Liver (tissue), 9 donors: ENCODE data around the gene U2AF2. TPM values are rescaled to one million over a fixed set of nuclear protein-coding genes. Genes with fewer than 3 reads are reported as not detected.

ENCODE experiments used
- DNase-seq: peaks from one replicate; pipeline ENCODE4 v3.0.0-alpha.2; 2017; ENCODE audit warnings: low spot score
- H3K27ac ChIP-seq, 2 donors: one replicate each; pipeline ENCODE4 v1.7.0; 2013; ENCODE audit warnings: inconsistent platforms in 2 of 2, low read length in 2 of 2, control low read depth in 1 of 2, low read depth in 1 of 2, mild to moderate bottlenecking in 1 of 2
- H3K27me3 ChIP-seq, 4 donors: one replicate each; pipeline versions ENCODE4 v1.6.1 to v1.7.0; 2013; ENCODE audit warnings: low read length in 3 of 4, inconsistent platforms in 1 of 4, mild to moderate bottlenecking in 1 of 4, moderate library complexity in 1 of 4; ENCODE audit not compliant: control insufficient read depth in 4 of 4, insufficient read depth in 4 of 4
- H3K36me3 ChIP-seq, 4 donors: one replicate each; pipeline versions ENCODE4 v1.6.1 to v1.7.0; 2013; ENCODE audit warnings: low read length in 3 of 4, mild to moderate bottlenecking in 3 of 4, low read depth in 1 of 4, moderate library complexity in 1 of 4; ENCODE audit not compliant: control insufficient read depth in 4 of 4, insufficient read depth in 3 of 4
- H3K4me1 ChIP-seq, 4 donors: one replicate each; pipeline versions ENCODE4 v1.6.1 to v1.7.0; 2013; ENCODE audit warnings: low read length in 3 of 4, mild to moderate bottlenecking in 3 of 4, moderate library complexity in 1 of 4; ENCODE audit not compliant: control insufficient read depth in 4 of 4, insufficient read depth in 4 of 4
- H3K4me3 ChIP-seq, 3 donors: one replicate each; pipeline versions ENCODE4 v1.6.1 to v1.7.0; 2013; ENCODE audit warnings: low read length in 3 of 3, control low read depth in 1 of 3, low read depth in 1 of 3, mild to moderate bottlenecking in 1 of 3
- H3K9ac ChIP-seq, 2 donors: one replicate each; pipeline ENCODE4 v1.7.0; 2013; ENCODE audit warnings: low read length in 2 of 2, mild to moderate bottlenecking in 2 of 2, moderate library complexity in 2 of 2, control low read depth in 1 of 2, low read depth in 1 of 2
- H3K9me3 ChIP-seq, 4 donors: one replicate each; pipeline versions ENCODE4 v1.6.1 to v1.7.0; 2013; ENCODE audit warnings: low read length in 3 of 4; ENCODE audit not compliant: control insufficient read depth in 4 of 4
- EGR1 ChIP-seq, 2 donors: IDR thresholded peaks; 2 replicates each; pipeline ENCODE4 v1.6.1; 2016 to 2018; ENCODE audit warnings: antibody characterized with exemption in 2 of 2, low read depth in 2 of 2
- FOXA2 ChIP-seq: IDR thresholded peaks from 2 replicates; pipeline ENCODE4 v1.6.1; 2016; ENCODE audit warnings: antibody characterized with exemption
- GABPA ChIP-seq, 2 donors: IDR thresholded peaks in 1 of 2; conservative IDR thresholded peaks in 1 of 2; 2 replicates each; pipeline ENCODE4 v1.6.1; 2016; ENCODE audit warnings: antibody characterized with exemption in 2 of 2, mild to moderate bottlenecking in 1 of 2, moderate library complexity in 1 of 2
- HNF4A ChIP-seq, 2 donors: conservative IDR thresholded peaks; 2 replicates each; pipeline ENCODE4 v1.6.1; 2016; ENCODE audit warnings: antibody characterized with exemption in 2 of 2, mild to moderate bottlenecking in 2 of 2
- HNF4G ChIP-seq: IDR thresholded peaks from 2 replicates; pipeline ENCODE4 v1.6.1; 2016; ENCODE audit warnings: antibody characterized with exemption
- JUND ChIP-seq, 2 donors: IDR thresholded peaks; 2 replicates each; pipeline ENCODE4 v1.6.1; 2016; ENCODE audit warnings: antibody characterized with exemption in 2 of 2
- NR2F2 ChIP-seq: IDR thresholded peaks from 2 replicates; pipeline ENCODE4 v1.6.1; 2016; ENCODE audit warnings: antibody characterized with exemption
- RAD21 ChIP-seq, 2 donors: IDR thresholded peaks; 2 replicates each; pipeline ENCODE4 v1.6.1; 2016; ENCODE audit warnings: antibody characterized with exemption in 2 of 2, mild to moderate bottlenecking in 2 of 2
- RXRA ChIP-seq, 2 donors: IDR thresholded peaks; 2 replicates each; pipeline ENCODE4 v1.6.1; 2017 to 2018; ENCODE audit warnings: antibody characterized with exemption in 2 of 2, mild to moderate bottlenecking in 1 of 2
- SP1 ChIP-seq: IDR thresholded peaks from 2 replicates; pipeline ENCODE4 v1.6.1; 2018; ENCODE audit warnings: antibody characterized with exemption, mild to moderate bottlenecking
- TAF1 ChIP-seq: conservative IDR thresholded peaks from 2 replicates; pipeline ENCODE4 v1.6.1; 2016; ENCODE audit warnings: antibody characterized with exemption, mild to moderate bottlenecking
- WGBS: extraction: QIAGEN DNeasy Blood & Tissue Kit; methylation state at CpG from one replicate; pipeline ENCODE4 v1.1.7; 2013; 5-methylcytosine and 5-hydroxymethylcytosine counted together
- polyA plus RNA-seq, 2 donors: library from polyadenylated mRNA; stranded (reverse) in 1 of 2; unstranded in 1 of 2; fragments of 200-250 nt in 1 of 2; fragments of >200 nt in 1 of 2; fragmentation: Nextera tagmentation in 1 of 2; extraction: Ambion mirVana in 1 of 2; gene quantifications; one replicate each; pipeline versions ENCODE4 v1.2.1 to v1.2.3, GENCODE V29; 2013 to 2015
- total RNA-seq, 2 donors: library from RNA; depleted of rRNA; stranded (reverse); fragments of >200 nt; gene quantifications; one replicate each; pipeline ENCODE4 v1.2.3, GENCODE V29; 2014
- TF ChIP-seq, protein P1 (sequence below): IDR thresholded peaks from 2 replicates; pipeline ENCODE4 v1.6.1; 2016; ENCODE audit warnings: antibody characterized with exemption, mild to moderate bottlenecking
- TF ChIP-seq, protein P2 (sequence below): IDR thresholded peaks from 2 replicates; pipeline ENCODE4 v1.6.1; 2016; ENCODE audit warnings: antibody characterized with exemption
- TF ChIP-seq, protein P3 (sequence below): fragments of 150-350 bp; IDR thresholded peaks from 2 replicates; pipeline ENCODE4 v1.5.1; 2017; ENCODE audit warnings: improper control_type of control experiment, low read depth, low read length; ENCODE audit not compliant: missing input control
- TF ChIP-seq, protein P4 (sequence below): IDR thresholded peaks from 2 replicates; pipeline ENCODE4 v1.6.1; 2016; ENCODE audit warnings: antibody characterized with exemption
- donor health status: healthy.
- donor health status: healthy.
- donor health status: healthy.
- donor health status: healthy.
- donor health status: healthy.

U2AF2 gene
- total and polyA plus RNA-seq, 4 donors: 8.6 to 66.6 (median 51.2) TPM

DNA sequence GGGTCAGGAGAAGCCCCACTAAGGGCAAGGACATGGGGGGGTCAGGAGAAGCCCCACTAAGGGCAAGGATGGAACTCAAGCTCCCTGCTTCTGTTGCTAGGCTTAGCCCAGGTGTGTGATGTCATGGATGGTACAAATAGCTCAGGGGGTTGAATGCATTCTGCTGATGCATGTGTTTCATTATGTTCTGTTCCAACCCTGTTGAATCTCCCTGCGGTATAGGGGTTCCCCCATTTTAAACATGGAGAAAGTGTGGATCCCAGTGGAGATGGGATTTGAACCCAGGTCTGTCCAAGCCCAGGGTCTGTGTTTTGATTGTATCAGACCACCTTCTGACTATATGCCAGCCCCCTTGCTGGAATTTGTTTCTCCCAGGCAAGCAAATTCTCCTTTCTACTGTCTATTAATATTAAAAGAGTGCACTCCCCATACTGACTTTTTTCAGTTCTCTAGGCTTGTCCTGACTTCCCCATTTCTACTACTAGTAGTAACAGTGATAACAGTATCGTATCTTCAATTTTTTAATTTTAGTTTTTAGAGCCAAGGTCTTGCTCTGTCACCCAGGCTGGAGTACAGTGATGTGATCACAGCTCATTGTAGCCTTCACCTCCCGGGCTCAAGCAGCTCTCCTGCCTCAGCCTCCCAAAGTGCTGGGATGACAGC lies 42.7 kb upstream of the U2AF2 start:
- DNase-seq: no peak
- Histone ChIP-seq H3K27me3 (no peaks in the 10 kb centered on the region), H3K9me3 (no peaks in the 10 kb centered on the region), H3K27ac (no peak overlapping the region), H3K36me3 (peaks cover 0 to 24% (median 12%) of the 10 kb centered on the region in 4 donors), H3K4me1 (peaks cover 0 to 2% (median under 1%) of the 10 kb centered on the region in 4 donors), H3K9ac (no peak overlapping the region), H3K4me3 (no peak overlapping the region)
- WGBS: 88% methylated on average over 3 of the region's 3 CpGs
- TF ChIP-seq, protein P1, sequence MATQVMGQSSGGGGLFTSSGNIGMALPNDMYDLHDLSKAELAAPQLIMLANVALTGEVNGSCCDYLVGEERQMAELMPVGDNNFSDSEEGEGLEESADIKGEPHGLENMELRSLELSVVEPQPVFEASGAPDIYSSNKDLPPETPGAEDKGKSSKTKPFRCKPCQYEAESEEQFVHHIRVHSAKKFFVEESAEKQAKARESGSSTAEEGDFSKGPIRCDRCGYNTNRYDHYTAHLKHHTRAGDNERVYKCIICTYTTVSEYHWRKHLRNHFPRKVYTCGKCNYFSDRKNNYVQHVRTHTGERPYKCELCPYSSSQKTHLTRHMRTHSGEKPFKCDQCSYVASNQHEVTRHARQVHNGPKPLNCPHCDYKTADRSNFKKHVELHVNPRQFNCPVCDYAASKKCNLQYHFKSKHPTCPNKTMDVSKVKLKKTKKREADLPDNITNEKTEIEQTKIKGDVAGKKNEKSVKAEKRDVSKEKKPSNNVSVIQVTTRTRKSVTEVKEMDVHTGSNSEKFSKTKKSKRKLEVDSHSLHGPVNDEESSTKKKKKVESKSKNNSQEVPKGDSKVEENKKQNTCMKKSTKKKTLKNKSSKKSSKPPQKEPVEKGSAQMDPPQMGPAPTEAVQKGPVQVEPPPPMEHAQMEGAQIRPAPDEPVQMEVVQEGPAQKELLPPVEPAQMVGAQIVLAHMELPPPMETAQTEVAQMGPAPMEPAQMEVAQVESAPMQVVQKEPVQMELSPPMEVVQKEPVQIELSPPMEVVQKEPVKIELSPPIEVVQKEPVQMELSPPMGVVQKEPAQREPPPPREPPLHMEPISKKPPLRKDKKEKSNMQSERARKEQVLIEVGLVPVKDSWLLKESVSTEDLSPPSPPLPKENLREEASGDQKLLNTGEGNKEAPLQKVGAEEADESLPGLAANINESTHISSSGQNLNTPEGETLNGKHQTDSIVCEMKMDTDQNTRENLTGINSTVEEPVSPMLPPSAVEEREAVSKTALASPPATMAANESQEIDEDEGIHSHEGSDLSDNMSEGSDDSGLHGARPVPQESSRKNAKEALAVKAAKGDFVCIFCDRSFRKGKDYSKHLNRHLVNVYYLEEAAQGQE: no peak
- TF ChIP-seq, protein P2, sequence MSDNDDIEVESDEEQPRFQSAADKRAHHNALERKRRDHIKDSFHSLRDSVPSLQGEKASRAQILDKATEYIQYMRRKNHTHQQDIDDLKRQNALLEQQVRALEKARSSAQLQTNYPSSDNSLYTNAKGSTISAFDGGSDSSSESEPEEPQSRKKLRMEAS: no peak
- TF ChIP-seq, protein P3, sequence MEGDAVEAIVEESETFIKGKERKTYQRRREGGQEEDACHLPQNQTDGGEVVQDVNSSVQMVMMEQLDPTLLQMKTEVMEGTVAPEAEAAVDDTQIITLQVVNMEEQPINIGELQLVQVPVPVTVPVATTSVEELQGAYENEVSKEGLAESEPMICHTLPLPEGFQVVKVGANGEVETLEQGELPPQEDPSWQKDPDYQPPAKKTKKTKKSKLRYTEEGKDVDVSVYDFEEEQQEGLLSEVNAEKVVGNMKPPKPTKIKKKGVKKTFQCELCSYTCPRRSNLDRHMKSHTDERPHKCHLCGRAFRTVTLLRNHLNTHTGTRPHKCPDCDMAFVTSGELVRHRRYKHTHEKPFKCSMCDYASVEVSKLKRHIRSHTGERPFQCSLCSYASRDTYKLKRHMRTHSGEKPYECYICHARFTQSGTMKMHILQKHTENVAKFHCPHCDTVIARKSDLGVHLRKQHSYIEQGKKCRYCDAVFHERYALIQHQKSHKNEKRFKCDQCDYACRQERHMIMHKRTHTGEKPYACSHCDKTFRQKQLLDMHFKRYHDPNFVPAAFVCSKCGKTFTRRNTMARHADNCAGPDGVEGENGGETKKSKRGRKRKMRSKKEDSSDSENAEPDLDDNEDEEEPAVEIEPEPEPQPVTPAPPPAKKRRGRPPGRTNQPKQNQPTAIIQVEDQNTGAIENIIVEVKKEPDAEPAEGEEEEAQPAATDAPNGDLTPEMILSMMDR: no peak
- no peak for TF ChIP-seq JUND (IDR thresholded peaks at IDR 0.05)
- no peak for TF ChIP-seq EGR1 (IDR thresholded peaks at IDR 0.05; ENCODE audit: low read depth in 2 of 2)
- TF ChIP-seq RAD21 (IDR thresholded peaks at IDR 0.05): no peak
- TF ChIP-seq, protein P4, sequence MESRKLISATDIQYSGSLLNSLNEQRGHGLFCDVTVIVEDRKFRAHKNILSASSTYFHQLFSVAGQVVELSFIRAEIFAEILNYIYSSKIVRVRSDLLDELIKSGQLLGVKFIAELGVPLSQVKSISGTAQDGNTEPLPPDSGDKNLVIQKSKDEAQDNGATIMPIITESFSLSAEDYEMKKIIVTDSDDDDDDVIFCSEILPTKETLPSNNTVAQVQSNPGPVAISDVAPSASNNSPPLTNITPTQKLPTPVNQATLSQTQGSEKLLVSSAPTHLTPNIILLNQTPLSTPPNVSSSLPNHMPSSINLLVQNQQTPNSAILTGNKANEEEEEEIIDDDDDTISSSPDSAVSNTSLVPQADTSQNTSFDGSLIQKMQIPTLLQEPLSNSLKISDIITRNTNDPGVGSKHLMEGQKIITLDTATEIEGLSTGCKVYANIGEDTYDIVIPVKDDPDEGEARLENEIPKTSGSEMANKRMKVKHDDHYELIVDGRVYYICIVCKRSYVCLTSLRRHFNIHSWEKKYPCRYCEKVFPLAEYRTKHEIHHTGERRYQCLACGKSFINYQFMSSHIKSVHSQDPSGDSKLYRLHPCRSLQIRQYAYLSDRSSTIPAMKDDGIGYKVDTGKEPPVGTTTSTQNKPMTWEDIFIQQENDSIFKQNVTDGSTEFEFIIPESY: no peak
- TF ChIP-seq HNF4G: no peak
- TF ChIP-seq SP1: no peak
- TF ChIP-seq FOXA2: no peak
- TF ChIP-seq HNF4A (conservative IDR thresholded peaks at IDR 0.05): no peak
- TF ChIP-seq TAF1: no peak
- no peak for TF ChIP-seq NR2F2
- TF ChIP-seq RXRA (IDR thresholded peaks at IDR 0.05): no peak

DNA sequence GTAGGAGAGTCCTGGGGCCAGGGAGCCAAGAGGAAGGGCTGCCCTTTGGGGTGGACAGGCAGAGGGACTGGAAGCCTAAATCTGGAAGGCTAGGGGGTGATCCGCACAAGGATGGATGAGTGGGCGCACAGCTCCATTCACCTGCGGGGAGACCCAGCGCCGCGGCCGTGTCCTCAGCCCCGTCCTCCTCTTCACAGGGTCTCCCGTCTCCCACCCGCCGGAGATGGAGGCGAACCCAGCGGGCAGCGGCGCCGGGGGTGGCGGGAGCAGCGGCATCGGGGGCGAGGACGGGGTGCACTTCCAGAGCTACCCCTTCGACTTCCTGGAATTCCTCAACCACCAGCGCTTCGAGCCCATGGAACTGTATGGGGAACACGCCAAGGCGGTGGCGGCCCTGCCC lies 41.4 kb upstream of the U2AF2 start:
- 97% methylated on average over 27 of the region's 27 CpGs for WGBS
- no peak overlapping the region for H3K27ac ChIP-seq
- no peaks in the 10 kb centered on the region for H3K27me3 ChIP-seq
- peaks cover 0 to 28% (median 14%) of the 10 kb centered on the region in 4 donors for H3K36me3 ChIP-seq
- H3K9ac ChIP-seq: no peak overlapping the region
- H3K4me1 ChIP-seq: no peaks in the 10 kb centered on the region
- no peak overlapping the region for H3K4me3 ChIP-seq
- no peaks in the 10 kb centered on the region for H3K9me3 ChIP-seq
- DNase-seq: no peak
- TF ChIP-seq GABPA (IDR thresholded peaks at IDR 0.05 in 1 of 2, conservative IDR thresholded peaks at IDR 0.05 in 1 of 2) (no peak), HNF4A (conservative IDR thresholded peaks at IDR 0.05) (no peak), EGR1 (IDR thresholded peaks at IDR 0.05; ENCODE audit: low read depth in 2 of 2) (no peak), FOXA2 (no peak)
- TF ChIP-seq, protein P4: no peak
- TF ChIP-seq, protein P2: no peak
- TF ChIP-seq, protein P3: no peak
